Eye (tissue), 1 donor: Measurements from ENCODE around the gene SIMC1.

ENCODE experiments used
- DNase-seq: peaks from one replicate; pipeline ENCODE4 v3.0.0-alpha.2; 2015

SIMC1 gene

GRCh38 chr5:176317534-176318374 lies 79.5 kb downstream of the SIMC1 start:
- DNase-seq = no peak

GRCh38 chr5:176319827-176320554 lies 81.8 kb downstream of the SIMC1 start:
- DNase-seq = no peak

- DNase-seq = no peak
Measured at GRCh38 chr5:176320577-176320976, 82.4 kb downstream of the SIMC1 start.

GRCh38 chr5:176334031-176334770 lies 96.0 kb downstream of the SIMC1 start:
- no peak for DNase-seq

GRCh38 chr5:176337913-176338312 lies 99.7 kb downstream of the SIMC1 start:
- DNase-seq = no peak

GRCh38 chr5:176339304-176339703 lies 101.1 kb downstream of the SIMC1 start:
- no peak for DNase-seq

GRCh38 chr5:176341325-176342157 lies 103.3 kb downstream of the SIMC1 start:
- no peak for DNase-seq

GRCh38 chr5:176342158-176342483 lies 103.9 kb downstream of the SIMC1 start:
- no peak for DNase-seq

GRCh38 chr5:176342766-176343458 lies 104.7 kb downstream of the SIMC1 start:
- DNase-seq = no peak

GRCh38 chr5:176350416-176350815 lies 112.2 kb downstream of the SIMC1 start:
- no peak for DNase-seq

- DNase-seq = no peak
Measured at GRCh38 chr5:176352116-176352878, 114.1 kb downstream of the SIMC1 start.

- no peak for DNase-seq
Measured at GRCh38 chr5:176353533-176353932, 115.3 kb downstream of the SIMC1 start.

GRCh38 chr5:176355400-176356178 lies 117.4 kb downstream of the SIMC1 start:
- peak; percentile 34 for DNase-seq

GRCh38 chr5:176356179-176356566 lies 117.9 kb downstream of the SIMC1 start:
- no peak for DNase-seq

GRCh38 chr5:176359658-176360057 lies 121.4 kb downstream of the SIMC1 start:
- no peak for DNase-seq

GRCh38 chr5:176360894-176361436 lies 122.7 kb downstream of the SIMC1 start:
- no peak for DNase-seq

GRCh38 chr5:176361437-176362232 lies 123.4 kb downstream of the SIMC1 start, which contains the start of gene KIAA1191:
TSS of gene KIAA1191 (minus strand) at chr5:176361764. CDS start at chr5:176359508, 2,256 bp downstream.
- peak; percentile 96 for DNase-seq

GRCh38 chr5:176362233-176362490 lies 123.9 kb downstream of the SIMC1 start:
- DNase-seq = no peak

- DNase-seq = no peak
Measured at GRCh38 chr5:176364765-176365350, 126.6 kb downstream of the SIMC1 start.
